ENCODE results near the gene SAT2.

- TF ChIP-seq POLR2A (IDR thresholded peaks at IDR 0.05) (no peak), POLR2AphosphoS5 (IDR thresholded peaks at IDR 0.05) (no peak)
- TF ChIP-seq, protein P1, sequence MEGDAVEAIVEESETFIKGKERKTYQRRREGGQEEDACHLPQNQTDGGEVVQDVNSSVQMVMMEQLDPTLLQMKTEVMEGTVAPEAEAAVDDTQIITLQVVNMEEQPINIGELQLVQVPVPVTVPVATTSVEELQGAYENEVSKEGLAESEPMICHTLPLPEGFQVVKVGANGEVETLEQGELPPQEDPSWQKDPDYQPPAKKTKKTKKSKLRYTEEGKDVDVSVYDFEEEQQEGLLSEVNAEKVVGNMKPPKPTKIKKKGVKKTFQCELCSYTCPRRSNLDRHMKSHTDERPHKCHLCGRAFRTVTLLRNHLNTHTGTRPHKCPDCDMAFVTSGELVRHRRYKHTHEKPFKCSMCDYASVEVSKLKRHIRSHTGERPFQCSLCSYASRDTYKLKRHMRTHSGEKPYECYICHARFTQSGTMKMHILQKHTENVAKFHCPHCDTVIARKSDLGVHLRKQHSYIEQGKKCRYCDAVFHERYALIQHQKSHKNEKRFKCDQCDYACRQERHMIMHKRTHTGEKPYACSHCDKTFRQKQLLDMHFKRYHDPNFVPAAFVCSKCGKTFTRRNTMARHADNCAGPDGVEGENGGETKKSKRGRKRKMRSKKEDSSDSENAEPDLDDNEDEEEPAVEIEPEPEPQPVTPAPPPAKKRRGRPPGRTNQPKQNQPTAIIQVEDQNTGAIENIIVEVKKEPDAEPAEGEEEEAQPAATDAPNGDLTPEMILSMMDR (IDR thresholded peaks at IDR 0.05): no peak
Observed at GRCh38 chr17:7656958-7657609, 29.5 kb upstream of the SAT2 start.
